Measurements from ENCODE around the gene PDE7B.

PDE7B gene

GRCh38 chr6:136020691-136021090 is 169.2 kb downstream of the PDE7B start:
- H3K9me3 Mint-ChIP-seq (ENCODE audit: low read depth), result no peaks in the 10 kb centered on the region
- H3K36me3 Mint-ChIP-seq, result no peaks in the 10 kb centered on the region
- H3K4me1 Mint-ChIP-seq (ENCODE audit: low read depth), result no peaks in the 10 kb centered on the region
- peaks cover 2% of the 10 kb centered on the region for H3K27me3 Mint-ChIP-seq
- no peak overlapping the region for H3K4me3 Mint-ChIP-seq
- no peak overlapping the region for H3K27ac Mint-ChIP-seq

GRCh38 chr6:136022224-136022874 is 170.8 kb downstream of the PDE7B start:
- Mint-ChIP-seq H3K27ac (no peak overlapping the region), H3K27me3 (peaks cover 2% of the 10 kb centered on the region), H3K4me3 (no peak overlapping the region), H3K9me3 (ENCODE audit: low read depth) (no peaks in the 10 kb centered on the region), H3K4me1 (ENCODE audit: low read depth) (no peaks in the 10 kb centered on the region), H3K36me3 (no peaks in the 10 kb centered on the region)

- no peak overlapping the region for H3K27ac Mint-ChIP-seq
- H3K4me3 Mint-ChIP-seq, result no peak overlapping the region
- H3K9me3 Mint-ChIP-seq (ENCODE audit: low read depth), result no peaks in the 10 kb centered on the region
- H3K36me3 Mint-ChIP-seq, result no peaks in the 10 kb centered on the region
- H3K4me1 Mint-ChIP-seq (ENCODE audit: low read depth), result no peaks in the 10 kb centered on the region
- peaks cover 2% of the 10 kb centered on the region for H3K27me3 Mint-ChIP-seq
Measured at GRCh38 chr6:136024711-136025110, 173.2 kb downstream of the PDE7B start.

GRCh38 chr6:136025736-136026135 is 174.2 kb downstream of the PDE7B start:
- no peaks in the 10 kb centered on the region for H3K36me3 Mint-ChIP-seq
- H3K9me3 Mint-ChIP-seq (ENCODE audit: low read depth), result no peaks in the 10 kb centered on the region
- H3K27ac Mint-ChIP-seq, result no peak overlapping the region
- no peak overlapping the region for H3K4me3 Mint-ChIP-seq
- peaks cover 2% of the 10 kb centered on the region for H3K27me3 Mint-ChIP-seq
- no peaks in the 10 kb centered on the region for H3K4me1 Mint-ChIP-seq (ENCODE audit: low read depth)

DNA sequence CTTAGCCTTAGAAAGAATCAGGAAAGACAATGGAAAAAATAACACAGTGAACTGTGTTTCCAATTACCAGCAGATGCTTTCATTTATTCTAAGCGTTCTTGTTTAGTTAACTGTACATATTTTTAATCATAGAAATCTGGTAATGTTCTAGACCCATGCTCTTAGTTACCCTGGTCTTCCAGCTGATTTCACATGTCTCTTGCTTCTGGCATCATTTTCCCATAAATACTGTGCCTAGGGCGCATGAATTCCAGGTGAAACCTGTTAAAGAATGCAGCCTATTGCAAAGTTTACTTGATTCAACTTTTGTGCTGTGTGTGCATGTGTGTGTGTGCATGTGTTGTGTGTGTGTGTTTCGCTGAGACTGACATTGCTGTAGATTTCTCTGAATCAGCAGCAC is 178.6 kb downstream of the PDE7B start:
- Mint-ChIP-seq H3K27me3 (no peaks in the 10 kb centered on the region), H3K27ac (no peak overlapping the region), H3K4me1 (ENCODE audit: low read depth) (no peaks in the 10 kb centered on the region), H3K36me3 (no peaks in the 10 kb centered on the region), H3K9me3 (ENCODE audit: low read depth) (no peaks in the 10 kb centered on the region), H3K4me3 (no peak overlapping the region)

DNA sequence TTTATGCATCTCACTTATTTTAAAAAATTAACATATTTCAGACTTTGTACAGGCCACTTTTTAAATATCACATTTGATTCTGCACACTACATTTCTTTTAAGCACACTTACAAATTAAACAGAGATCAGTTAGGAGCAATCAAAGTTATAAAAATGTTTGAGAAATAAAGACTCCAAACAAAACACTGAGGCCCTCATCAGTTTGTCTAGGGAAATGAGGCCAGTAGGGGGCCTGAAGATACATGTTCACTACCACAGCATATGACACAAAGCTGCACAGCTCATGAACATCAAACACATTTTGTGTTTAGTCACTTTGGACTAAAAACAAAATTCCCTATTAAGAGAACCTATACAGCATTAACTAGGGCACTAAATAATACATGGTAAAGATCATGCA is 180.5 kb downstream of the PDE7B start:
- H3K4me1 Mint-ChIP-seq (ENCODE audit: low read depth), result no peaks in the 10 kb centered on the region
- no peak overlapping the region for H3K27ac Mint-ChIP-seq
- no peaks in the 10 kb centered on the region for H3K9me3 Mint-ChIP-seq (ENCODE audit: low read depth)
- no peaks in the 10 kb centered on the region for H3K36me3 Mint-ChIP-seq
- H3K27me3 Mint-ChIP-seq, result no peaks in the 10 kb centered on the region
- H3K4me3 Mint-ChIP-seq, result no peak overlapping the region

- peaks cover 5% of the 10 kb centered on the region for H3K4me1 Mint-ChIP-seq (ENCODE audit: low read depth)
- no peaks in the 10 kb centered on the region for H3K9me3 Mint-ChIP-seq (ENCODE audit: low read depth)
- H3K27me3 Mint-ChIP-seq, result no peaks in the 10 kb centered on the region
- no peak overlapping the region for H3K27ac Mint-ChIP-seq
- H3K4me3 Mint-ChIP-seq, result no peak overlapping the region
- no peaks in the 10 kb centered on the region for H3K36me3 Mint-ChIP-seq
Measured at GRCh38 chr6:136033416-136033815, 181.9 kb downstream of the PDE7B start.

GRCh38 chr6:136034422-136034821 is 182.9 kb downstream of the PDE7B start:
- no peak overlapping the region for H3K4me3 Mint-ChIP-seq
- no peaks in the 10 kb centered on the region for H3K9me3 Mint-ChIP-seq (ENCODE audit: low read depth)
- no peaks in the 10 kb centered on the region for H3K27me3 Mint-ChIP-seq
- H3K27ac Mint-ChIP-seq, result no peak overlapping the region
- no peaks in the 10 kb centered on the region for H3K36me3 Mint-ChIP-seq
- peaks cover 5% of the 10 kb centered on the region for H3K4me1 Mint-ChIP-seq (ENCODE audit: low read depth)

GRCh38 chr6:136035378-136036070 is 184.0 kb downstream of the PDE7B start:
- H3K4me3 Mint-ChIP-seq, result no peak overlapping the region
- peaks cover 5% of the 10 kb centered on the region for H3K4me1 Mint-ChIP-seq (ENCODE audit: low read depth)

GRCh38 chr6:136036071-136036380 is 184.5 kb downstream of the PDE7B start:
- peaks cover 5% of the 10 kb centered on the region for H3K4me1 Mint-ChIP-seq (ENCODE audit: low read depth)
- H3K36me3 Mint-ChIP-seq, result no peaks in the 10 kb centered on the region
- no peak overlapping the region for H3K4me3 Mint-ChIP-seq
- H3K9me3 Mint-ChIP-seq (ENCODE audit: low read depth), result no peaks in the 10 kb centered on the region
- no peak overlapping the region for H3K27ac Mint-ChIP-seq
- H3K27me3 Mint-ChIP-seq, result no peaks in the 10 kb centered on the region

More at GRCh38 chr6:136035378-136036070, 184.0 kb downstream of the PDE7B start:
- Mint-ChIP-seq H3K27ac (no peak overlapping the region), H3K27me3 (no peaks in the 10 kb centered on the region), H3K36me3 (no peaks in the 10 kb centered on the region), H3K9me3 (ENCODE audit: low read depth) (no peaks in the 10 kb centered on the region)

GRCh38 chr6:136036601-136037000 is 185.1 kb downstream of the PDE7B start:
- no peak overlapping the region for H3K27ac Mint-ChIP-seq
- H3K4me3 Mint-ChIP-seq, result no peak overlapping the region
- peaks cover 5% of the 10 kb centered on the region for H3K4me1 Mint-ChIP-seq (ENCODE audit: low read depth)
- no peaks in the 10 kb centered on the region for H3K36me3 Mint-ChIP-seq
- no peaks in the 10 kb centered on the region for H3K27me3 Mint-ChIP-seq
- H3K9me3 Mint-ChIP-seq (ENCODE audit: low read depth), result no peaks in the 10 kb centered on the region

GRCh38 chr6:136037242-136037875 is 185.9 kb downstream of the PDE7B start:
- Mint-ChIP-seq H3K9me3 (ENCODE audit: low read depth) (no peaks in the 10 kb centered on the region), H3K4me1 (ENCODE audit: low read depth) (peaks cover 5% of the 10 kb centered on the region), H3K27me3 (no peaks in the 10 kb centered on the region), H3K4me3 (no peak overlapping the region), H3K27ac (no peak overlapping the region), H3K36me3 (no peaks in the 10 kb centered on the region)

DNA sequence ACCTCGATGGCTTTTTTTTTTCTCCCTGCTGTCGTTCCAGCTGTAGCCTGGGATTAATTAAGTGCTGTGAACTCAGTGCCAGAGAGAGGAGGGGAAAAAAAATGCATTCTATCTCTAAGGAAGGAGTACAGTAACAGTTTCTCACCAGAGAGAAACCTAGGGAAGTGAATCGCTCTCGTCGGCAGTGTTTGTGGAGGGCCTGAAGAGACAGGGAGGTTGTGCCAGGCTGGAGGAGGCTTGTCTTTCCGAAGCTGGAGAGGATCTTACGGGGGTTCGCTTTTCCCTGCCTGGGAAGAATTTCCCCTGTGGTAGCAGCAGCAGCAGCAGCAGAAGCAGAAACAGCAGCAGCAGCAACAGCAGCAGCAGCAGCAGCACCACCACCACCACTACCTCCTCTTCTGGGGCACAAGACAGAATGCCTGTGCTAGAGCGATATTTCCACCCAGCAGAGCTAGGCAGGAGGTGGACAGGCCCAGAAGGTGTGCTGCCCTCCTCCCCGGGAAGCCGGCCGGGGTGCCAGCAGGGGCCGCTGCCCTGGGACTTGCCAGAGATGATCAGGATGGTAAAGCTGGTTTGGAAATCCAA is 186.5 kb downstream of the PDE7B start:
- H3K9me3 Mint-ChIP-seq (ENCODE audit: low read depth), result no peaks in the 10 kb centered on the region
- no peaks in the 10 kb centered on the region for H3K27me3 Mint-ChIP-seq
- H3K27ac Mint-ChIP-seq, result no peak overlapping the region
- no peak overlapping the region for H3K4me3 Mint-ChIP-seq
- H3K4me1 Mint-ChIP-seq (ENCODE audit: low read depth), result peaks cover 5% of the 10 kb centered on the region
- H3K36me3 Mint-ChIP-seq, result no peaks in the 10 kb centered on the region

GRCh38 chr6:136038531-136038930 is 187.0 kb downstream of the PDE7B start:
- Mint-ChIP-seq H3K36me3 (no peaks in the 10 kb centered on the region), H3K27me3 (no peaks in the 10 kb centered on the region), H3K27ac (no peak overlapping the region), H3K4me1 (ENCODE audit: low read depth) (peaks cover 5% of the 10 kb centered on the region), H3K9me3 (ENCODE audit: low read depth) (no peaks in the 10 kb centered on the region), H3K4me3 (no peak overlapping the region)

GRCh38 chr6:136039185-136039584 is 187.7 kb downstream of the PDE7B start:
- Mint-ChIP-seq H3K27me3 (peaks cover 2% of the 10 kb centered on the region), H3K27ac (no peak overlapping the region), H3K9me3 (ENCODE audit: low read depth) (no peaks in the 10 kb centered on the region), H3K4me1 (ENCODE audit: low read depth) (peaks cover 5% of the 10 kb centered on the region), H3K36me3 (no peaks in the 10 kb centered on the region), H3K4me3 (no peak overlapping the region)

Measured in activated naive CD8-positive, alpha-beta T cell (primary cell).